ENCODE data around the gene RIMKLA. TPM values are rescaled to one million over a fixed set of nuclear protein-coding genes. Genes with fewer than 3 reads are reported as not detected.

RIMKLA gene
- polyA plus RNA-seq, 1 experiment = not detected

- peak within 1 kb of the TSS; percentile 72 for H3K27ac ChIP-seq (ENCODE audit: low read depth, low read length)
- TF ChIP-seq, protein P1, sequence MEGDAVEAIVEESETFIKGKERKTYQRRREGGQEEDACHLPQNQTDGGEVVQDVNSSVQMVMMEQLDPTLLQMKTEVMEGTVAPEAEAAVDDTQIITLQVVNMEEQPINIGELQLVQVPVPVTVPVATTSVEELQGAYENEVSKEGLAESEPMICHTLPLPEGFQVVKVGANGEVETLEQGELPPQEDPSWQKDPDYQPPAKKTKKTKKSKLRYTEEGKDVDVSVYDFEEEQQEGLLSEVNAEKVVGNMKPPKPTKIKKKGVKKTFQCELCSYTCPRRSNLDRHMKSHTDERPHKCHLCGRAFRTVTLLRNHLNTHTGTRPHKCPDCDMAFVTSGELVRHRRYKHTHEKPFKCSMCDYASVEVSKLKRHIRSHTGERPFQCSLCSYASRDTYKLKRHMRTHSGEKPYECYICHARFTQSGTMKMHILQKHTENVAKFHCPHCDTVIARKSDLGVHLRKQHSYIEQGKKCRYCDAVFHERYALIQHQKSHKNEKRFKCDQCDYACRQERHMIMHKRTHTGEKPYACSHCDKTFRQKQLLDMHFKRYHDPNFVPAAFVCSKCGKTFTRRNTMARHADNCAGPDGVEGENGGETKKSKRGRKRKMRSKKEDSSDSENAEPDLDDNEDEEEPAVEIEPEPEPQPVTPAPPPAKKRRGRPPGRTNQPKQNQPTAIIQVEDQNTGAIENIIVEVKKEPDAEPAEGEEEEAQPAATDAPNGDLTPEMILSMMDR (IDR thresholded peaks at IDR 0.05; ENCODE audit: low read depth, low read length) = no peak
- H3K9me3 ChIP-seq (ENCODE audit: control insufficient read depth, insufficient read depth, low read length) = no peaks in the 10 kb centered on the region; the same call in 1 of the 2 replicates
- CTCF ChIA-PET = no interaction called here
- peak; percentile 90 for DNase-seq (ENCODE audit: low read depth, low spot score)
- H3K4me3 ChIP-seq (ENCODE audit: low read depth, low read length) = peak within 1 kb of the TSS; percentile 94
- H3K27me3 ChIP-seq (ENCODE audit: control insufficient read depth, insufficient read depth, low read length) = no peaks in the 10 kb centered on the region
- POLR2A ChIA-PET = no interaction called here
These were observed 45.4 kb upstream of the RIMKLA start, which contains the start of gene FOXJ3 for GRCh38 chr1:42335050-42335808. TSS of gene FOXJ3 (minus strand) at chr1:42335235. CDS start at chr1:42311093, 24,142 bp downstream.

- TF ChIP-seq, protein P1 (IDR thresholded peaks at IDR 0.05; ENCODE audit: low read depth, low read length) = no peak
- Histone ChIP-seq H3K27me3 (ENCODE audit: control insufficient read depth, insufficient read depth, low read length) (no peaks in the 10 kb centered on the region), H3K4me3 (ENCODE audit: low read depth, low read length) (peak overlapping the region; percentile 94), H3K9me3 (ENCODE audit: control insufficient read depth, insufficient read depth, low read length) (no peaks in the 10 kb centered on the region; the same call in 1 of the 2 replicates), H3K27ac (ENCODE audit: low read depth, low read length) (peak overlapping the region; percentile 72)
- DNase-seq (ENCODE audit: low read depth, low spot score) = no peak
- POLR2A ChIA-PET = no interaction called here
- CTCF ChIA-PET = no interaction called here
These were observed 44.6 kb upstream of the RIMKLA start for GRCh38 chr1:42335809-42336518.

- TF ChIP-seq, protein P1 (IDR thresholded peaks at IDR 0.05; ENCODE audit: low read depth, low read length) = no peak
- Histone ChIP-seq H3K4me3 (ENCODE audit: low read depth, low read length) (no peak overlapping the region), H3K27ac (ENCODE audit: low read depth, low read length) (no peak overlapping the region), H3K27me3 (ENCODE audit: control insufficient read depth, insufficient read depth, low read length) (no peaks in the 10 kb centered on the region), H3K9me3 (ENCODE audit: control insufficient read depth, insufficient read depth, low read length) (no peaks in the 10 kb centered on the region; the same call in 1 of the 2 replicates)
- CTCF ChIA-PET = interaction anchor here (2.3 kb wide), 1 partner anchor 164 kb away, joined by 13 read pairs; no protein-coding TSS in a partner anchor
- POLR2A ChIA-PET = no interaction called here
- no peak for DNase-seq (ENCODE audit: low read depth, low spot score)
These were observed 43.6 kb upstream of the RIMKLA start for GRCh38 chr1:42336978-42337377.

DNA sequence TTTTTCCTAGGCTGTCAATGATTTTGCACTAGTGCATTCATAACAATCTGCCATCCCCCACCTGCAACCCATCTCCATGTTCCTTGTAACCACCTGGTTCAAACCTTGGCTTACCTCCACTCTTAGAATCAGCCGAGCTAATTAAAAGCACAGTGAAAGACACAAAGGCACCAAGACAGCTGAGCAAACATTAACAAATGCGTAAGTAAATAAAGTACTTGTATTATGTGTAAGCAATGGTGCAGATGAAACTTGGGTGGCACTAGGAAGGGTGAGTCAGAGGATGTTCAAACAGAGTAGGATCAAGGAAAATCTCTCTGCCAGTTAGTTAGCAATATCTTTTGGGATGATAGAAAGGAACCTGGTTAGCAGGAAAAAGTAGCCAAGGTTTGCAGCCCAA is 40.5 kb upstream of the RIMKLA start:
- Histone ChIP-seq H3K27me3 (ENCODE audit: control insufficient read depth, insufficient read depth, low read length) (no peaks in the 10 kb centered on the region), H3K27ac (ENCODE audit: low read depth, low read length) (no peak overlapping the region), H3K9me3 (ENCODE audit: control insufficient read depth, insufficient read depth, low read length) (no peaks in the 10 kb centered on the region; the same call in 1 of the 2 replicates), H3K4me3 (ENCODE audit: low read depth, low read length) (no peak overlapping the region)
- POLR2A ChIA-PET = no interaction called here
- DNase-seq (ENCODE audit: low read depth, low spot score) = no peak
- CTCF ChIA-PET = interaction anchor here (0.9 to 1.2 kb wide), 2 partner anchors 193 to 270 kb away, joined by 3 to 4 read pairs; no protein-coding TSS in a partner anchor
- TF ChIP-seq, protein P1 (IDR thresholded peaks at IDR 0.05; ENCODE audit: low read depth, low read length) = no peak

- POLR2A ChIA-PET = no interaction called here
- Histone ChIP-seq H3K27ac (ENCODE audit: low read depth, low read length) (no peak overlapping the region), H3K4me3 (ENCODE audit: low read depth, low read length) (no peak overlapping the region), H3K27me3 (ENCODE audit: control insufficient read depth, insufficient read depth, low read length) (peaks cover 4% of the 10 kb centered on the region), H3K9me3 (ENCODE audit: control insufficient read depth, insufficient read depth, low read length) (no peaks in the 10 kb centered on the region)
- TF ChIP-seq, protein P1 (IDR thresholded peaks at IDR 0.05; ENCODE audit: low read depth, low read length) = no peak
- no peak for DNase-seq (ENCODE audit: low read depth, low spot score)
- CTCF ChIA-PET = no interaction called here
These were observed 39.7 kb upstream of the RIMKLA start for GRCh38 chr1:42340901-42341300.
